Measurements from ENCODE around the gene VEGFD.

The VEGFD gene

DNA sequence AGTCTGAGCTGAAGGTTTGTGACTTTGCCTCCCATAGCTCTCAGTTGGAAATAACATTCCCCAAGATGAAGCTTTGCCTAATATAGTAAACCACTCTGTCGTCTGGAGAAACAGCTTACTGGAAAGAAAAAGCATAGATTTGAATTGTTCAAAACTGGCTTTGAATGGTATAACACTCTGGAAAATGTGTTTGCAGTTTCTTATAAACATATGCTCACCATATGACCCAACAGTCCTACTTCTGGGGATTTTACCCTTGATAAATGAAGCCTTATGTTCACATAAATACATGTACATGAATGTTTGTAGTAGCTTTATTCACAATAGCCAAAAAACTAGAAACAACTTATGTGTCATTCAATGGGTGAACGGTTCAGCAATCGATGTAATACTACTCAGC is 10.2 kb downstream of the VEGFD start:
- in situ Hi-C loops (cut with HindIII; ENCODE audit: low pct_ligation_motif_present, low pct_unique_long_range_greater_than_20kb, low sequenced_read_pairs): no loop called here
- no peak for DNase-seq

DNA sequence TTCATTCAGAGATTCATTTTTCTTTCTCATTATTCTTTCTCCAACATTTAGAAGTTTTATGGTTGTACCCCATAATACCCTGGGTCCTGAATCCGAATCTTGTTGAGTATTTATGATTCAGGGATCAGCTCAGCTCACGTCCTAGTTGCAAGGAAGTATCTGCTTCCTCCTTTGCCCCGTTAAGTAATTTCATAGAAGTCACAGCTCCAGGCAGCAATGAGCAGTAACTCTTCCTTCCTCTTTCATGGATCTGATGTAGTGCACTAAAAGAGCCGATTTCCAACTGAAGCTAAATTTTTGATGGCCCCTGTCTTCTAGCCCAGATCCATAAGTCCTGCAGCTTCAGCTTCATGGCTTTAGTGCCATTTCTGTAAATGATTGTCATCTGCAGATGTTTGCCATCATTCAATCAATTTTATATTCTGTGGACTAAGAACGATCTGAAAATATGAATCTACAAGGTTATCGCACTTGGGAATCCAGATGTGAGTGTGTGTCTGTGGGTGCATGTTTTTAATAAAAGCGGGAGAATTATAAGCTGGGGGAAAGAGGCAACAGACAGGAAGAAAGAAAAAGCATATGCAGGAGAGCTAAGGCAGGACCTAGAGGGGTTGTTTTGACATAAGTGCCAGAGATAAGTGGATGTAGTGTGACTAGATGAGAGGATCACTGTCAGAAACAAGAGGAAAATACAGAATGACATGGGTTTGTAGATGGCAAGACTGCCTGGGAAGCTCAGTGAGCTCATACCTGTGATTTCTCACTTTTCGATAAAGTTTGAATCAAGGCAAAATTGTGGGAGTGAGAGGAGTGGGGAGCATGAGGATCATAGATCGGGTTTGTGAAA is 17.5 kb downstream of the VEGFD start:
- in situ Hi-C loops (cut with HindIII; ENCODE audit: low pct_ligation_motif_present, low pct_unique_long_range_greater_than_20kb, low sequenced_read_pairs): no loop called here
- no peak for DNase-seq

DNA sequence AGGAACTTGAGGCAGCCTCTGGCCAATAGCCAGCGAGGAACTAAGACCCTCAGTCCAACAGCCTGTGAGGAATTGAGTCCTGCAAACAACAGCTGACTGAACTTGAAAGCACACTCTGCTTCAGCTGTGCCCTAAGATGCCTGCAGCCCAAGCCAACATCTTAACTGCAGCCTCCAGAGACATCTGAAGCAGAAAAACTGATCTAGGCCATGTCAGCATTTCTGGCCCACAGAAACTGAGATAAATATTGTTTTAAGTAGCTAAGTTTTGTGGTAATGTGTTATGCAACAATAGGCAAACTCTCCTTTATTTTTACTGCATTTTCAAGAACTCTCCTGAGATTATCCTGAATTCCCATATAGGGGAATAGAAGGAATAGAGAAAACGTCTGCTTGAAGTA is 24.5 kb downstream of the VEGFD start:
- in situ Hi-C loops (cut with HindIII; ENCODE audit: low pct_ligation_motif_present, low pct_unique_long_range_greater_than_20kb, low sequenced_read_pairs): no loop called here
- no peak for DNase-seq

DNA sequence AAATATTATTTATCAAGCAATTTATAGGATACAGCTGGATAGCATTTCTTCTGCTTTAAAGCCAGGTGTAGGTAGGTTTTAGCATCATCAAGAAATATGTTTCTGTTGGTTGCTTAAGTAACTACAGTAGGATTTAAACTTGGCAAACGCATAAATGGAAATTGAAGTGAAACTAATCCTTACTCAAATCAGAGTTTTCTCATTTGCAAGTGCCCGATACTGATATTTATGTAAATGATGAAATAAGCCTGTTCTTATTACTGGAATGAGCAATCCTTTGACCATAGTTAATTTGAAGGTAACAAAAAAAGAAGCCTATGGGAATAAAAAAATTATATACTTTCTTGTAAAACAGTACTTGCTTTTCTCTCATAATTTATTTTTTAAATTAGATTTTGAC is 25.7 kb downstream of the VEGFD start:
- no peak for DNase-seq
- in situ Hi-C loops (cut with HindIII; ENCODE audit: low pct_ligation_motif_present, low pct_unique_long_range_greater_than_20kb, low sequenced_read_pairs): no loop called here

DNA sequence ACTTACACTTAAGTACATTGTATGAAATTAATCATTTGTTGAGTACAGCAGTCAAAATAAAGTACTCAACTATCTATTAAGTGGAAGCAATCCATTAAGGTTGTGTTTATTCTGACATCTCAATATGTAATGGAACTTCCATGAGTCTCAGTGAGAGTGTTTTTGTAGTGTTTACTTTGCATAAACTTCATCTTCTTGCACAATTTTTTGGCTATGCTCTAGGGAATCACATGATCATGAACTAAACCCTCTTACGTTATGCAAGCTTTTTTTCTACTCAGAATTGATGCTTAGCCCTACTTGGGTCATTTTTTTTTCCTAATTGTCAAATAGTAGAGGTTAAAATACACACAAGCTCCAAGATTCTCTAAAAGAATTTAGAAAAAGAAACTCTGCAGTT is 27.8 kb downstream of the VEGFD start:
- in situ Hi-C loops (cut with HindIII; ENCODE audit: low pct_ligation_motif_present, low pct_unique_long_range_greater_than_20kb, low sequenced_read_pairs): no loop called here
- DNase-seq: no peak

DNA sequence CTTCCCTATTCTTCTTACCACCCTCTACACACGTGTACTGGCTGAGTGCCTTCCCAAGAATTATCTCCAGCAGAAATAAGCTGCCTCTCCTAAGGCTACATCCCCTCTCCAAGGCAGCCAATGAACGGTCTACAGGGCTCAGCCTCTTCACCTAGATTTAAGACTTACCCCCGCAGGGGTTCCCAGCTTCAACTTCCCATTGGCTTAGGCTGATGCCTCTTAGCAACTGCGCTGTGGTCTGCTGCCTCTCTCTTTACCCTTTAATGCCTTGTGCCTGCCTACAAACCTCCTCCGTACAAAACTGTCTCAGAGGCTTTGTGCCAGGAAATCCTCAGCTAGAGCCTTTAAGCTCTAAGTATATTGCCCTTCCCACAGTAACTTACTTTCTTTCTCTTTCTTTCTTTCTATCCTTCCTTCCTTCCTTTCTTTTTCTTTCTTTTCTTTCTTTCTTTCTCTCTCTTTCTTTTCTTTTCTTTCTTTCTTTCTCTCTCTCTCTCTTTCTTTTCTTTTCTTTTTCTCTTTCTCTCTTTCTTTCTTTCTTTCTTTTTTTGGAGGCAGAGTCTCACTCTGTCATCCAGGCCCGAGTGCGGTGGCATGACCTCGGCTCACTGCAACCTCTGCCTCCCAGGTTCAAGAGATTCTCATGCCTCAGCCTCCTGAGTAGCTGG is 33.8 kb downstream of the VEGFD start:
- in situ Hi-C loops (cut with HindIII; ENCODE audit: low pct_ligation_motif_present, low pct_unique_long_range_greater_than_20kb, low sequenced_read_pairs): no loop called here
- no peak for DNase-seq

DNA sequence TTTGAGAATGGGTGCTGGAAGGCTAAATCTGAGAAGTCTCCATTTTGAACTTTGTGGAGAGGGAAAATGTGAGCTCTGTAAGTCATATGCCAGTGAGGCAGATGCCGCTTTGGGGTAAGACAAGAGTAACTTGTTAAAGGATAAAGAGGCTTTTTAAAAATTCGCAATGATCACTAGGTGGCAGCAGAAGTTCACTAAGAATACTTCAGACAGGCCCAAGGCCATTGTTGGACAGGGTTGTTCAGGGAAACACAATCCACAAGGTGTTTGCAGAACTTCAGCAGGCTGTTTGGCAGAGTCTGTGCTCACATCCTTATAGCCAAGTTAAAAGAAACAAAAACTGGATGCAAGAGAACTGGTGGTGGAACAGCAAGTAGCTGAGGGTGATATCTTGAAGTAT is 35.2 kb downstream of the VEGFD start:
- peak; percentile 37 for DNase-seq
- in situ Hi-C loops (cut with HindIII; ENCODE audit: low pct_ligation_motif_present, low pct_unique_long_range_greater_than_20kb, low sequenced_read_pairs): no loop called here

DNA sequence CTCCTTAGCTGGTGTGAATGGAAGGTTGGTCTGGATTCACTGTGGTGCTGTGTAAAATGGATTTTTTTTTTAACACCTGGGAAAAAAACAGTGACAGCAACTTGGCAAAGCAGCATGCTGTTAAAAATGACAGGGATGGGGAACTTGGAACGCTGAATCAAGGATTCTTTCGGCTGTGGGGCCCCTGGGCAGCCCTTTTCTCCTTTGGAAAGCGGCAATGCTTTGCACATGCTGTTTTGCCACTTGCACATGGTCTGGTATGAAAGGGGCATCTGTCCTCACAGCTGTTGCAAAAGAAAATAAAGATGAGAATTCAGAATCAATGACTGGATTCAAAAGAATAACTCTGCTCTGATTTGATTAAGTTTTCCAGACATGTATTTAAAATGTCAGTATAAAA is 38.2 kb downstream of the VEGFD start:
- no peak for DNase-seq
- in situ Hi-C loops (cut with HindIII; ENCODE audit: low pct_ligation_motif_present, low pct_unique_long_range_greater_than_20kb, low sequenced_read_pairs): no loop called here

DNA sequence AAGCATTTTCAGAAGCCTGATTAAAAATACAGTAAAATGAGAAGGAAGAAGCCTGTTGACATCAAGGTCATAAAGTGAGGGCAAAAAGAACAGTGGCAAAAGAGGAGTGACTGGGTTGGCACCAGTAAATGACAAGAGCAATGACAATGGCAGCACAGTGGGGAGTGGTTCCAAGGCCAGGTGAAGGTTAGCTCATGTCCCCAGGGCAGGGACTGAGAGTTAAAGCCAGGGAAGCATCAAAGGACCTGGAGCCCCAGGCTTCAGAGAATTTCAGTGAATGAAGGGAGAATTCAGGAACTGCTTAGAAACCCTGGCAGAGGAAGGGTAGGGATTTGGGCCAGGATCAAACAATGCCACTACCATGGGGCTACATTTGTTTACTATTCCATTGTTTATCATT is 40.1 kb downstream of the VEGFD start:
- DNase-seq: no peak
- in situ Hi-C loops (cut with HindIII; ENCODE audit: low pct_ligation_motif_present, low pct_unique_long_range_greater_than_20kb, low sequenced_read_pairs): no loop called here

DNA sequence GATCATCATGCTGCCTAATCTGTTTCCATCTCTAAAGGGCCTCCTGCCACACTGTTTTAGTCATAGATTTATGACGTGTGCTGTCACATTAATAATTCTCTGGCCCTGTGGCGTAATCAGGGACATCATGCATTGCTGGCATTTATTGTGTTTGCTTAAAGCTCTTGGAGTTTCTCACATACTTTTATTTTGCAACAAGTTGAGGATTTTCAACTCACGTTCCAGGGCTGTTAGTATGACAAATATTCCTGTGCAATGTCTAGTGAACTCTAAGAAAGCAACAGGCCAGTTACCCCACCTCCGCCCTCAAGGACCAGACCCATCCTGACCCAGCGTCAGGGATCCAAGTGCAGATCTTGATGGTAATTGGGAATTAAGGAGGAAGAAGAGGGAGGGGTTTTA is 41.1 kb downstream of the VEGFD start:
- in situ Hi-C loops (cut with HindIII; ENCODE audit: low pct_ligation_motif_present, low pct_unique_long_range_greater_than_20kb, low sequenced_read_pairs): no loop called here
- DNase-seq: no peak

DNA sequence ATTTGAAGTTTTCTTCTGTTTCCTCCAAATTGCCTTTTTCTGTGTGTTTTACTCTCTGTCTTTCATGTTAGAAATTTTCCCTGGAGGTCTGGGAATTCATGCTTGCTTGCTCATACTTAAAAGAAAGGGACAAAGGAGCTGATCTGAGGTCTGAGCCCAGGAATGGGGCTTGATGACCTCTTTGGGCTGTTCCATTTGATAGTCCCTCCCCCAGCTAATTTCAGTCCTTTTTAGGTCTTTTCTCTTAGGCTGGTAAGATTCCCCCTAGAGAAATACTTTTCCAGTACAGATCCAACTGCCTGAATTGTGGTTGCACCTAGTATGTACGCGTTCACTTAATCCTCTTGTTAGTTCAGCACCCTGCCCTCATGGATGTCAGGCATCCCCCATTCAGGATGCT is 43.3 kb downstream of the VEGFD start:
- DNase-seq: no peak
- in situ Hi-C loops (cut with HindIII; ENCODE audit: low pct_ligation_motif_present, low pct_unique_long_range_greater_than_20kb, low sequenced_read_pairs): no loop called here

DNA sequence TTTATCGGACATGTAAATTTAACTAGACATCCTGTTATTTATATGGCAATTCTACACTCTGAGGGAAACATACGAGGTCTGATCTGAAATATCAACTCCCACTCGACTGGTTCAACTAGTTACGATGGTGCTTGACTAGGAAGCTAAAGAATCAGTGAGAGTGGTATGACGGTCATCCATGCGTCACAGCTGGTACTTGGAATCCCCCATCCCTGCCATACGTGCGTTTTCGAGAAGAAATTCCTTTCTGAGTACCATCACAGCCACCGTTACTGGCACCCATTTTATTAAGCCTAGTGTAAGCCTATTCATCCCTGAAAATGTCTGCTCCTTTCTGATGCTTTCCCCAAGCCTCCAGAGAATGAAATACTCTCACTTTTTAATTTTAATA is 48.2 kb downstream of the VEGFD start:
- in situ Hi-C loops (cut with HindIII; ENCODE audit: low pct_ligation_motif_present, low pct_unique_long_range_greater_than_20kb, low sequenced_read_pairs): no loop called here

DNA sequence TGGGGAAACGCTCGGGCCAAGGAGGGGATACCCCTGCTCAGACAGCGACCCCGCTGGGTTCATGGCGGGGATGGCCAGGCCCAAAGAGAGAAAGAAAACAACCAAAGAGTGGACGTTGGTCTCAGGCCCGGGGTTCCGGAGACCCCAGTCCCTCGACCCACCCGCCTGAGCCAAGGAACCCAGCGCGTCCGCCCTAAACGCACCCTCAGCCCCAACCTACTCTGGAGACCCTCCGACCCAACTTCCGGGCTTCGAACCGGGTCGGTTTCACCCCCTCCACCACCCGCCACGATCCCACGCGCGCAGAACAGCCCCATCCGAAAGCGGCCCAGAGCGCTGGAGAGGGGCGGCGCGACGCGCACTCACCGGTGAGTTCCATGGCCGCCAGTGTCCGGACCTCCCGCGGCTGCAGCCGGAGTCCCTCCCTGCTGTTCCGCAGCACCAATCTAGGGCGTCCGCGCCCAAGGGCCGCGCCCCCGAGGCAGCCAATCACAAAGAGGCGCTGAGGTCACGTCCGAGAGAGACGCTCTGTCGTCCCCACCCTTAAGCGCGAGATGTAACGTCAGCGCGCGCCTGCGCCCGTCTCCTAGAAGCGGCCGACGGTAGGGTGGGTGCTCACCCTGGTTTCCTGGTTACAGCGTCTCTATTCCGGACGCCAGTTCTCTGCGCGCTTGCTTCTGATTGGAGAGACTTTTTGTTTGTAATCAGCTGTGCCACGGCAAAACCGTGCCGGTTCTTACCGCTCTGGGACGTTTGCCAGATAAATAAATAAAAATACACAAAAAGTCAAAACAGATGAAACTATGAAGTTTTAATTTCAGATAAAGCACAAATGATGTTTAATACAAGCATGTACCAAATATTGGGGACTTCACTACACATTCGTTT is 48.8 kb downstream of the VEGFD start, which contains the start of gene PIGA:
TSS of gene PIGA (minus strand) at position 389 of the 888 bp plus-strand sequence. CDS start 3,593 bp downstream, outside the sequence.
- in situ Hi-C loops (cut with HindIII; ENCODE audit: low pct_ligation_motif_present, low pct_unique_long_range_greater_than_20kb, low sequenced_read_pairs): no loop called here
- DNase-seq: peak; percentile 88

More for the DNA sequence above, 48.2 kb downstream of the VEGFD start:
- DNase-seq: peak; percentile 39

DNA sequence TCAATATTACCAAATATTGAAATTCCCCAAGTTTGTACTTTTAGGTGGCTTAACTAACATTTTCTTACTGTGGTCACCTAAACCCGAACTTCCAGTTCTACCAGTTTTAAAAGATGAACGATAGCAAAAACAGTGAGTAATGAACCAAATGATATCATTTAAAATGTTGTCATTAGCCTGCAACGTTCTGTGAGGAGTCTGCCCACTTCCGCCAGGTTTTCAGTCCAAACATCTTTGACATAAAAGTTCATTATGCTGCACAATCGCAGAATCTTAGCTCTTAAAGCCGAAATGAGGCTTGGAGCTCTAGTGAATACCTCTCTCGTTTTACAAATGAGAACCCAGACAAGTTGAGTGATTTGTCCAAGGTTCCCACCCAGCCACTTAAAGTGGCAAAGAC is 49.7 kb downstream of the VEGFD start:
- DNase-seq: peak; percentile 6
- in situ Hi-C loops (cut with HindIII; ENCODE audit: low pct_ligation_motif_present, low pct_unique_long_range_greater_than_20kb, low sequenced_read_pairs): no loop called here

DNA sequence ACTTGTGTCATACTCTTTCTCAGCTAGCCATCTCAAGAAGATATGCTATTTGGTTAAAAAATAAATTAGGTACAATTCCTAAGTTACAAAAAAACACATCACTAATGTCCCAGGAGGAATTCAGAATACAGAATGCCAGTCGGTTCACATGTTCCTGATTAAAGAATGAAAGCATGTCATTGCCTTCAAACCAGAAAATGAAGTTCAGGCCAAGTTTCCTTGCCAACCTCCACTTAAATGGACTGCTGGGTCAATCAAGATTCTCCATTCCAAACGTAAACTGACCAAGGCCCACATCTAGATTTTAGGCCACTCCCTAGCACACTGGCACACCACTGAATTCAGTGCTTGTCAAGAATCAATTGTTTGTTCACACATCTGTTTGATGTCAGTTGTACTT is 55.4 kb downstream of the VEGFD start:
- no peak for DNase-seq
- in situ Hi-C loops (cut with HindIII; ENCODE audit: low pct_ligation_motif_present, low pct_unique_long_range_greater_than_20kb, low sequenced_read_pairs): no loop called here

DNA sequence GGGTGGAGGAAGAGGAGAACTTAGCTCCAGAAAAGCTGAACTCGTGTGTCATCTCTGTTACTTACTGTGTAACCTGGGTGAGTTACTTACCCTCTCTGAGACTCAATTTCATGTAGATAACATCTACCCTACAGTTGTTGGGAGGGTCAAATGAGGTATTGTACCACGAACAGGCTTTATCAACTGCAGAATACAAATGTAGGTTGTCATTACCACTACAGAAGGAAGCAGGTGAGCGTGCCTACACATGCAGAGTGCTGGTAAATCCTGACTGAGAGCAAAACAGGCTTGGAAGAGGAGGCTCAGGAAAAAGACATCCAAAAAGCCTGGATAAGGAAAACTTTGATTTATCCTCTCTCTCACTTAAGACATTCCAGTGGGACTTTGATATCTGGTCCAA is 56.1 kb downstream of the VEGFD start:
- in situ Hi-C loops (cut with HindIII; ENCODE audit: low pct_ligation_motif_present, low pct_unique_long_range_greater_than_20kb, low sequenced_read_pairs): no loop called here
- no peak for DNase-seq

DNA sequence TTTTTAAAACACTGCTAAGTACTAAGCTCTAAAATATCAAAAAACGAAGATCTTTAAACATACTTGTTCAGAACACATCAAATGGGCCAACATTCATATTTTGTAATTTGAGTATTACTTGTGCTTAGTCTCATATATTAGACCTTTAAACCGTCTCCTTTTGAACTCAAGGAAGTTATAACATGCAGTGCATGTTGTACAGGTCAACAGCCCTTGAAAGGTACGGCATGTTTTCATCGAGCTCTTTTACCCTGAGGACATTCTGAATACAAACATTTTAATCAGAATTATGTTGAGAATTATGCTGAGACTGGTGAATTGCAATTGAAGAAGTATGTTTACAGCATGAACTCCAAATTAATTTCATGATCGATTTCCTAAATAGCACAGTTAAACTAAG is 61.7 kb downstream of the VEGFD start:
- in situ Hi-C loops (cut with HindIII; ENCODE audit: low pct_ligation_motif_present, low pct_unique_long_range_greater_than_20kb, low sequenced_read_pairs): no loop called here

DNA sequence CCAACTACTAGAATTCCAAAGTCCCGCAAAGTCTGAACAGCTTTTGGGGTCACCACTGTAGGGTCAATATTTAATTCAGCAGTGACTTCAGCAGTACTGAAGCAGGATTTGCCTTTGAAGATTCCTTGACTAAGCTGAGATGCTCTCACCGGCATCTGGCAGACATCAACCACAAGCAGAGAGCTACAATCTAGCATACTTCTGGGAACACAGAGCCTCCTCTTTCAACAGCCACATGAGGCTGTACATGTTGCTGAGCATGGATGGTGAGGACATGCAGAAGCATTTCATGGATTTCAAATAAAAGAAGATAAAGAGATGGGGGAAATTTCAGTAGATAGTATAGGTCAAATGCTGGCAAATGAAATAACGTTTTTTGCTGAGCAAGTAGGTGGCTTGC is 62.1 kb downstream of the VEGFD start:
- no peak for DNase-seq
- in situ Hi-C loops (cut with HindIII; ENCODE audit: low pct_ligation_motif_present, low pct_unique_long_range_greater_than_20kb, low sequenced_read_pairs): no loop called here

More for the DNA sequence above, 61.7 kb downstream of the VEGFD start:
- no peak for DNase-seq

DNA sequence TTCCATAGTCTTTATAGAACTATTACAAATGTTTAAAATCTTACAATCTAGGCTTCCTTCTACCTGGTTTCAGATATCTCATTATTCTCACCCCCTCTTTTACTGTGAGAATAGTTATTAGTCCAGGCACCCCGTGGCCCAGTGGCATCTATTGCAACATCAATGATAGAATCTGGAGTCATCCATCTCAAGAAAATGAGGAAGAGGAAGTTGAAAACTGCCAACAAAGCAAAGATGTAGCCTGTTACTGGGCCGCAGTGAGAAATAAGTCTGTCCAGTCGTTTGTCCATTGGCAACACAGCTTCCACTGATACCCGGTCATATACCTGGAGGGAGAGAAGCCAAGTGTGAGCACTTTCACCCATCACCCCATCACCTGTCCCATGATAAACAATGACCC is 62.8 kb downstream of the VEGFD start:
- DNase-seq: no peak
- in situ Hi-C loops (cut with HindIII; ENCODE audit: low pct_ligation_motif_present, low pct_unique_long_range_greater_than_20kb, low sequenced_read_pairs): no loop called here

Measured in ACHN (cell line).